Testis (tissue), 2 donors: Measurements from ENCODE around the gene NUCB2.

Source experiments
- CTCF ChIP-seq, 3 experiments: fragments of 450-650 bp in 2 of 3; fragments of 200-600 bp in 1 of 3; sonication (generic) in 1 of 3; IDR thresholded peaks; one replicate each; pipeline ENCODE4 v1.5.1; 2016 to 2019; ENCODE audit warnings: antibody characterized with exemption in 3 of 3, mild to moderate bottlenecking in 2 of 3, moderate library complexity in 1 of 3
- POLR2A ChIP-seq: fragments of 450-650 bp; IDR thresholded peaks from one replicate; pipeline ENCODE4 v1.6.1; 2017; ENCODE audit warnings: antibody characterized with exemption, mild to moderate bottlenecking, moderate library complexity

- TF ChIP-seq POLR2A, result no peak
- TF ChIP-seq CTCF (IDR thresholded peaks at IDR 0.05), result no peak
These were observed 565 bp downstream of the NUCB2 start for GRCh38 chr11:17277024-17277584.
